Measurements from ENCODE around the gene CACNA1S. TPM values are rescaled to one million over a fixed set of nuclear protein-coding genes. Genes with fewer than 3 reads are reported as not detected.

Gene CACNA1S
- total and polyA plus RNA-seq, 7 donors: 0.01 TPM; not detected in 6

DNA sequence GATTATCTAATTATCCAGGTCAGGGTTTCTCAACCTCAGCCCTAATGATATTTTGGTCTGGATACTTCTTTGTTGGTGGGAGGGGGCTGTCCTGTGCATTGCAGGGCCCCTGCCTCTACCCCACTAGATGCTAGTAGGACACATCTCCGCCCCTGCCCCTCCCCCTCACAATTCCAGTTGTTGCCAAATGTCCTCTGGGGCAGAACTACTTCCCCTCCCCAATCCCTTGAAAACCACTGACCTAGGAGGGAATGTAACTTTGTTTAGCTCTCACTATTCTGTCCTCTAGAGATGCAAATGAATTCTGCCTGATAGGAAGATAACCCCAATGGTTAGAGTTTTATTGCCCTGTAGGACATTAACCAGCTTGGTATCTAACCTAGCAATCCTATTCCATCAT, 8.1 kb downstream of the CACNA1S start:
- Histone ChIP-seq H3K4me1 (no peaks in the 10 kb centered on the region), H3K27ac (no peak overlapping the region), H3K36me3 (no peaks in the 10 kb centered on the region), H3K4me3 (no peak overlapping the region), H3K27me3 (no peaks in the 10 kb centered on the region), H3K9me3 (no peaks in the 10 kb centered on the region)
- no peak for DNase-seq
- 51 to 70% methylated on average over 1 of the region's 1 CpG for WGBS, 2 donors
- no peak for TF ChIP-seq POLR2AphosphoS5 (IDR thresholded peaks at IDR 0.05)
- no peak for TF ChIP-seq EP300 (IDR thresholded peaks at IDR 0.05)
- intact Hi-C loops (cut with DNase I): no loop called here

DNA sequence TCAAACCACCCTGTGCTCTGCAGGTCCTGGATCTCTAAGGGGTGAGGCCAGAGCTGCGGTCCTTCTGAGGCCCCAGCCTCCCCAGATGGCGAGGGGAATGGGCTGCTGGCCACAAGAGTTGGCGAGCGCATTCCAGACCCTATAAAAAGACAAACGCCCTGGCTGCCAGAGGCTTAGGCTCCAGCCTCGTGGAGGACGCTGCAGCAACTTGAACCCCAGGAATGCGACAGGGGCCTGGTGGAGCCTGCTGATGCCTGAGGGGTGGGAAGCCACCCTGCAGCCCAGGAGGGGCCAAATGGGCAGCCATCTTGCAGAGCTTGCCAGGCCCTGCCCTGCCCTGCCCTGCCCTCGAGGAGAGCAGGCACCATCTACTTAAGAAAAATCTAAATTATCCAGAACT, 8.6 kb downstream of the CACNA1S start:
- Histone ChIP-seq H3K36me3 (no peaks in the 10 kb centered on the region), H3K27me3 (no peaks in the 10 kb centered on the region), H3K4me3 (no peak overlapping the region), H3K9me3 (no peaks in the 10 kb centered on the region), H3K27ac (no peak overlapping the region), H3K4me1 (no peaks in the 10 kb centered on the region)
- no peak for TF ChIP-seq POLR2A (IDR thresholded peaks at IDR 0.05)
- 79 to 80% methylated on average over 9 of the region's 9 CpGs for WGBS, 2 donors
- intact Hi-C loops (cut with DNase I): no loop called here
- no peak for DNase-seq

DNA sequence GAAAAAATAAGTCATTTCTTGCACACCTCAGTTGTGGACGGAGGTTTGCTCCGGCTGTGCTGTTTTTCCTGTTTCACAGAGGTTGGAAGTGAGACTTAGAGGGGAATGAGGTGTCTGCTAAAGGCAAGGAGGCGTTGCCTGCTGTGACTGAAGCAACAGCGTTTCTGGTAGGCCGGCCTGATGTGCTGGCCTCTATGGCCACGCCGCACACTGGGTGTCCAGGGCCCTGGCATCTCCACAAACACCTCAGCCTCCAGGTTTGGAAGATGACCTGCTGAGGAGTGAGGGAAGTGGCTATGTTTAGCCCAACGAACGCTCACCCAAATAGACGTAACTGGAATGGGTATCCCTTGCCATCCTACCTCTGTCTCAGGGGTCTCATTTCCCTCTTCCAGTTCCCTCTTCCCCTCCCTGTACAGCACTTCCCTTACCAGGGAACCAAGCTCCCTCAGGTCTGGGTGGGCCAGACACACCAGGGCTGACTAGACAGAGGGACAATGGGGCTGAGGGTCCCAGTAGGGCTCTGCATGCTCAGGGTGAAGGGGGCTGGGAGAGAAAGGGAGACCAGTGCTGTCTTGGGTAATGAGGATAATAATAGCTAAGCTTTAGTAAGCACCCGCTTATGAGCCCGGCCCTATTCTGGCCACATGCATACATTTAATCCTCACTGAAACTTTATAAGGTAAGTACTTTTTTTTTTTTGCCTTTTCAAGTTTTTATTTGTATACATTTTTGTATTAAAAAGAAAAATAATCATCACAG, 11.9 kb downstream of the CACNA1S start:
- no peaks in the 10 kb centered on the region for H3K27me3 ChIP-seq
- TF ChIP-seq, protein P1, sequence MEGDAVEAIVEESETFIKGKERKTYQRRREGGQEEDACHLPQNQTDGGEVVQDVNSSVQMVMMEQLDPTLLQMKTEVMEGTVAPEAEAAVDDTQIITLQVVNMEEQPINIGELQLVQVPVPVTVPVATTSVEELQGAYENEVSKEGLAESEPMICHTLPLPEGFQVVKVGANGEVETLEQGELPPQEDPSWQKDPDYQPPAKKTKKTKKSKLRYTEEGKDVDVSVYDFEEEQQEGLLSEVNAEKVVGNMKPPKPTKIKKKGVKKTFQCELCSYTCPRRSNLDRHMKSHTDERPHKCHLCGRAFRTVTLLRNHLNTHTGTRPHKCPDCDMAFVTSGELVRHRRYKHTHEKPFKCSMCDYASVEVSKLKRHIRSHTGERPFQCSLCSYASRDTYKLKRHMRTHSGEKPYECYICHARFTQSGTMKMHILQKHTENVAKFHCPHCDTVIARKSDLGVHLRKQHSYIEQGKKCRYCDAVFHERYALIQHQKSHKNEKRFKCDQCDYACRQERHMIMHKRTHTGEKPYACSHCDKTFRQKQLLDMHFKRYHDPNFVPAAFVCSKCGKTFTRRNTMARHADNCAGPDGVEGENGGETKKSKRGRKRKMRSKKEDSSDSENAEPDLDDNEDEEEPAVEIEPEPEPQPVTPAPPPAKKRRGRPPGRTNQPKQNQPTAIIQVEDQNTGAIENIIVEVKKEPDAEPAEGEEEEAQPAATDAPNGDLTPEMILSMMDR (IDR thresholded peaks at IDR 0.05): no peak
- TF ChIP-seq POLR2AphosphoS5 (IDR thresholded peaks at IDR 0.05): no peak
- no peak for TF ChIP-seq POLR2A (IDR thresholded peaks at IDR 0.05)
- no peak for TF ChIP-seq EP300 (IDR thresholded peaks at IDR 0.05)
- H3K9me3 ChIP-seq: no peaks in the 10 kb centered on the region
- DNase-seq: no peak
- 90 to 92% methylated on average over 12 of the region's 12 CpGs for WGBS, 2 donors
- intact Hi-C loops (cut with DNase I): no loop called here
- H3K36me3 ChIP-seq: no peaks in the 10 kb centered on the region
- H3K4me3 ChIP-seq: no peak overlapping the region
- H3K4me1 ChIP-seq: no peaks in the 10 kb centered on the region
- no peak overlapping the region for H3K27ac ChIP-seq

DNA sequence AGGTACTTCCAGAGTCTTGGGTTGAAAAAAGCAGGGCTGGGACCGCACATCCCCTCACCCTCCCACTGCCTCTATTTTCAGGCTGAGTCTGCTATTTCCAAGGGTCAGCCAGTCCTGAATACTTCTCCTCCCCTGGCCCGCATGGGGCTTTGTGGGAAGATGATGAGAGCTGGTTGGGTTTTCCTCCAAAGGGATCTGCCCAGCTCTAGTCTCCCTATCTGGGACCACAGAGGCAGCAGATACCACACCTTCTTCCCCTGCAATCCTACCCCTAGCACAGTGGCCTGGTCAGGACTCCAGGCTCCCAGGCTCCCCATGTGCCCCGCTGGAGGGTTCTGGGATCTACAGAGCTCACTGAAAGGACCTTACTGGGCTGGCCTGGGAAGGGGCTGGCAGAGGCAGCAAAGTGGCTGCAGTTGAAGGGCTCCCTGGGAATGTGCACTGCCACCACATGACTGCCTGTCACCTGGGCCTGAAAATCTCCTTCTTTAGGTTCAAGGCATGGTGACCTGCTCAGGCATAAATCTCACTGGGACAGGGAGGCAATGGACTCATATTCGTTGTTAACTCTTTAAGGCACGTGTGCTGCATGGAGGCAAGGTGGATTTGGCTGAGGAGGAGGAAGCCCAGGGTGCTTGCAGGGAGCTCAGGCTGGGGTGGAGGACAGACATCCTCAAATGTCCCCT, 13.1 kb downstream of the CACNA1S start:
- WGBS, 2 donors: 75 to 77% methylated on average over 5 of the region's 5 CpGs

DNA sequence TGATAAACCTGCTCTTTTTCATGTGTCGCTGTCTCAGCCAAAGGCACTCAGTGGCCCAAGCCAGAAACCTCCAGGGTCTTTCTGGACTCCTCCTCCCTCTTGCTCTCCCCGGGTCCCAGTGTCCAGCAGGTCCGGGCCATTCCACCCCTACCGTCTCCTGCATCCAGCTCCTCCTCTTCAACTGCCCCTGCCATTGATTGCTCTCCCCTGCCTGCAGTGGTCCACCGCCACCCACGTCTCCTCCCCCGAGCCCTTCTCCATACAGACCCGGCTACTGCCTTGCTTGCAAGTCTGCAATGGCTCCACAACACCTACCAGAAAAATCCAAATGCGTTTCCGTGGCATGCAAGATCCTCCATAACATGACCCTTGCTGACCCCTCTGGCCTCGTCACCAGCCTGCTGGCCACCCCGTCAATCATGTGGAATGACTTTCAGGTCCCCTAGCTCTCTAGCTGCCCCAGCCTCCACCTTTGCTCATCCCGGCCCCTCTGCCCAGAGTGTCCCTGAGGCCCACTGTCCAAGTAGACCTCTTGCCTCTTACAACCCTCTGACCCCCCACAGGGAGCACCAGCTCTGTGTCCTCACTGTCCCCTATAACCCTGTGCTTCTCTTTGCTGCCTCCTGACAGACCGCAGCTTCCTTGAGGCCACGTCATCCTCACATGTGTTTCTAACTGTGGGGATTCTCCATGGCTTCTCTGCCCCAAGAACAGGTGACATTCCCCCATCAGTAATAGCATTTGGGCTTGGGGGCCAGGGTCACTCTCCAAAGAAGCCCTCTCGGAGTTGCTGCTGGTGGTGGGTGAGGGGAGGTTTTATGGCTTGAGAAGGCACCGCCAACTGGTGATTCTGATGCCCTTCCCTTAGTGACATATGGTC, 15.0 kb downstream of the CACNA1S start:
- 86 to 87% methylated on average over 17 of the region's 17 CpGs for WGBS, 2 donors
- Histone ChIP-seq H3K36me3 (no peaks in the 10 kb centered on the region), H3K4me3 (no peak overlapping the region), H3K27me3 (no peaks in the 10 kb centered on the region), H3K4me1 (no peaks in the 10 kb centered on the region), H3K27ac (no peak overlapping the region), H3K9me3 (no peaks in the 10 kb centered on the region)
- intact Hi-C loops (cut with DNase I): no loop called here
- TF ChIP-seq POLR2AphosphoS5 (IDR thresholded peaks at IDR 0.05): no peak
- TF ChIP-seq POLR2A (IDR thresholded peaks at IDR 0.05): no peak
- TF ChIP-seq, protein P1 (IDR thresholded peaks at IDR 0.05): no peak
- TF ChIP-seq EP300 (IDR thresholded peaks at IDR 0.05): no peak
- DNase-seq: no peak

More for the DNA sequence above, 13.1 kb downstream of the CACNA1S start:
- Histone ChIP-seq H3K9me3 (no peaks in the 10 kb centered on the region), H3K4me3 (no peak overlapping the region), H3K36me3 (no peaks in the 10 kb centered on the region), H3K4me1 (no peaks in the 10 kb centered on the region), H3K27me3 (no peaks in the 10 kb centered on the region), H3K27ac (no peak overlapping the region)
- DNase-seq: no peak
- TF ChIP-seq POLR2AphosphoS5 (IDR thresholded peaks at IDR 0.05) (no peak), POLR2A (IDR thresholded peaks at IDR 0.05) (no peak), EP300 (IDR thresholded peaks at IDR 0.05) (no peak)
- TF ChIP-seq, protein P1 (IDR thresholded peaks at IDR 0.05): no peak
- intact Hi-C loops (cut with DNase I): no loop called here

All from sigmoid colon (tissue), 7 donors.